Caco-2 (cell line): Measurements from ENCODE around the gene AMFR. TPM values are rescaled to one million over a fixed set of nuclear protein-coding genes. Genes with fewer than 3 reads are reported as not detected.
A peak's percentile ranks its signal among the peaks of the same experiment; 100 is the strongest.

Experiments used
- BruUV-seq: library from RNA; stranded (reverse); fragments of 400-500 nt; replicated peaks from 2 replicates; lab custom pipeline; 2021; lab: Mats Ljungman, UMichigan
- CTCF ChIA-PET: fragments of 300-600 bp; sonication (Branson Sonifier 250); formaldehyde crosslinking; loops from one replicate; lab custom pipeline; 2022; ENCODE audit warnings: antibody characterized with exemption; lab: Charles Lee
- POLR2A ChIA-PET: fragments of 300-600 bp; sonication (Branson Sonifier 250); formaldehyde crosslinking; loops from one replicate; lab custom pipeline; 2022; ENCODE audit warnings: antibody characterized with exemption; lab: Charles Lee
- DNase-seq, 2 experiments: peaks; one replicate each; pipeline versions ENCODE4 v3.0.0 to v3.0.0-alpha.2; 2020 to 2022
- H3K27me3 ChIP-seq: replicated peaks from 2 replicates; pipeline ENCODE4 v1.6.0; 2011; ENCODE audit warnings: low read length; ENCODE audit not compliant: control insufficient read depth, insufficient read depth
- H3K36me3 ChIP-seq: 2 replicates; pipeline ENCODE4 v1.5.1; 2011; ENCODE audit warnings: low read length; ENCODE audit not compliant: control insufficient read depth, insufficient read depth
- H3K4me1 ChIP-seq: fragments of 250-450 bp; sonication (Bioruptor Pico); 2 replicates; pipeline ENCODE4 v1.5.1; 2020; ENCODE audit warnings: mild to moderate bottlenecking
- H3K4me3 ChIP-seq: 2 replicates; pipeline ENCODE4 v1.5.1; 2011; ENCODE audit warnings: low read depth, mild to moderate bottlenecking, control low read depth, low read length
- H3K9me3 ChIP-seq: fragments of 250-450 bp; sonication (Bioruptor Pico); 2 replicates; pipeline ENCODE4 v1.5.1; 2020; ENCODE audit warnings: mild to moderate bottlenecking, moderate library complexity
- H3K27ac Mint-ChIP-seq: one replicate; pipeline ENCODE4 v1.8.0; 2022; ENCODE audit warnings: mixed read lengths; ENCODE audit not compliant: unreplicated experiment
- H3K27me3 Mint-ChIP-seq: one replicate; pipeline ENCODE4 v1.8.0; 2022; ENCODE audit warnings: mixed read lengths; ENCODE audit not compliant: insufficient read depth, unreplicated experiment
- H3K36me3 Mint-ChIP-seq: one replicate; pipeline ENCODE4 v1.8.0; 2022; ENCODE audit warnings: mild to moderate bottlenecking, mixed read lengths; ENCODE audit not compliant: insufficient read depth, unreplicated experiment
- H3K4me1 Mint-ChIP-seq: one replicate; pipeline ENCODE4 v1.8.0; 2022; ENCODE audit warnings: low read depth, mixed read lengths; ENCODE audit not compliant: unreplicated experiment
- H3K4me3 Mint-ChIP-seq: one replicate; pipeline ENCODE4 v1.8.0; 2022; ENCODE audit warnings: mild to moderate bottlenecking, moderate library complexity, mixed read lengths; ENCODE audit not compliant: unreplicated experiment
- H3K9me3 Mint-ChIP-seq: one replicate; pipeline ENCODE4 v1.8.0; 2022; ENCODE audit warnings: mixed read lengths; ENCODE audit not compliant: unreplicated experiment
- intact Hi-C: fragments of 100-400 bp; cut with micrococcal nuclease; formaldehyde crosslinking; loops from one replicate; pipeline ENCODE4 v1.10.0; 2022; ENCODE audit not compliant: unreplicated experiment
- total RNA-seq: library from RNA; stranded (reverse); gene quantifications from 2 replicates; pipeline ENCODE4 v1.2.3, GENCODE V29; 2022
- TF ChIP-seq, protein P1 (sequence below), 2 experiments: fragments of 200-600 bp in 1 of 2; IDR thresholded peaks; 1 replicate in 1 of 2; 2 replicates in 1 of 2; pipeline versions ENCODE4 v1.5.1 to v1.8.0; 2011 to 2022; ENCODE audit warnings: antibody characterized with exemption in 1 of 2, control low read depth in 1 of 2, inconsistent platforms in 1 of 2, low read depth in 1 of 2, low read length in 1 of 2, mild to moderate bottlenecking in 1 of 2, moderate library complexity in 1 of 2; ENCODE audit not compliant: insufficient read depth in 1 of 2, severe bottlenecking in 1 of 2, unreplicated experiment in 1 of 2

Gene AMFR
- total RNA-seq, 1 experiment from 2014 or later = 106 TPM

DNA sequence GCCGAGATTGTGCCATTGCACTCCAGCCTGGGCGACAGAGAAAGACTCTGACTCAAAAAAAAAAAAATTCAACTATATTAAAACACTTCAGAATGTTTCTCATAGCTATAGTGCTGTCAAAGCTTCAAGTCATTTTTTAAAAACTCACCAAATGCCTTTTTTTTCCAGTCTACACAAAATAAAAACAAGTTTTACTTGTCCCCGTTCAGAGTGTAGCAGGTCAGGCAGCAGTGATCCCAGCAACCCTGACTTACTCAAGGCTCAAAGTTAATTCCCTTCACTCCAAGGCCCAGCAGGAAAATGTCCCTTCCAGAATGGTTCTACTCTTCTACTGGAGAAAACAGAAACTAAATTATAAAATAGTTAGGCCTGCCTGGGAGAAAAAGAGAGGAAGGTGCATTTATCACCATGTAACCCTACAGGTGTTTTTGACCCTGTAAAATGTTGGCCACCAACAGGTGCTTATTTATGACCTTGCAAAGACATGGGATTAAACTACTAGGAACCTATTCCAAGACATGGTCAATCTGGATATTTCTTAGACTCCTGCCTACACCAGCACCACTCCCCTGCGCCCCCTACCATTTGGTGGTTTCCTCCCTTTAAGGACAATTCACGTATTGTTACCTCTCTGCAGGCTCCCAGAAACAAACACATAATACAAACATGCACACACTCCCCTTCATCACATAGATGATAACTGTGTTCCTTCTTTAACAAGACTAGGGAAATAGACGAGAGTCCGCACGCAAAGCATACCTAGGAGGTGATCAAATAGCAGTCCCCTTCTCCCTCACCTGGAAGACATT is 5.4 kb downstream of the AMFR start:
- no peaks in the 10 kb centered on the region for H3K36me3 ChIP-seq
- H3K27me3 ChIP-seq = no peaks in the 10 kb centered on the region
- peak overlapping the region; percentile 21 for H3K27ac Mint-ChIP-seq
- H3K9me3 Mint-ChIP-seq = no peaks in the 10 kb centered on the region
- peaks cover 14% of the 10 kb centered on the region for H3K36me3 Mint-ChIP-seq
- intact Hi-C loops = no loop called here
- no peak overlapping the region for H3K4me3 Mint-ChIP-seq
- no peaks in the 10 kb centered on the region for H3K27me3 Mint-ChIP-seq
- no peak for DNase-seq
- TF ChIP-seq, protein P1, sequence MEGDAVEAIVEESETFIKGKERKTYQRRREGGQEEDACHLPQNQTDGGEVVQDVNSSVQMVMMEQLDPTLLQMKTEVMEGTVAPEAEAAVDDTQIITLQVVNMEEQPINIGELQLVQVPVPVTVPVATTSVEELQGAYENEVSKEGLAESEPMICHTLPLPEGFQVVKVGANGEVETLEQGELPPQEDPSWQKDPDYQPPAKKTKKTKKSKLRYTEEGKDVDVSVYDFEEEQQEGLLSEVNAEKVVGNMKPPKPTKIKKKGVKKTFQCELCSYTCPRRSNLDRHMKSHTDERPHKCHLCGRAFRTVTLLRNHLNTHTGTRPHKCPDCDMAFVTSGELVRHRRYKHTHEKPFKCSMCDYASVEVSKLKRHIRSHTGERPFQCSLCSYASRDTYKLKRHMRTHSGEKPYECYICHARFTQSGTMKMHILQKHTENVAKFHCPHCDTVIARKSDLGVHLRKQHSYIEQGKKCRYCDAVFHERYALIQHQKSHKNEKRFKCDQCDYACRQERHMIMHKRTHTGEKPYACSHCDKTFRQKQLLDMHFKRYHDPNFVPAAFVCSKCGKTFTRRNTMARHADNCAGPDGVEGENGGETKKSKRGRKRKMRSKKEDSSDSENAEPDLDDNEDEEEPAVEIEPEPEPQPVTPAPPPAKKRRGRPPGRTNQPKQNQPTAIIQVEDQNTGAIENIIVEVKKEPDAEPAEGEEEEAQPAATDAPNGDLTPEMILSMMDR (IDR thresholded peaks at IDR 0.05; ENCODE audit: insufficient read depth in 1 of 2, low read depth in 1 of 2, low read length in 1 of 2, severe bottlenecking in 1 of 2, unreplicated experiment in 1 of 2) = peak in 1 of 2 experiments; percentile 19
- no peak overlapping the region for H3K4me3 ChIP-seq
- POLR2A ChIA-PET = interaction anchor here (0.7 kb wide), 1 partner anchor 52 kb away, joined by 6 read pairs; no protein-coding TSS in a partner anchor
- H3K4me1 Mint-ChIP-seq = peaks cover 33% of the 10 kb centered on the region
- no TSS peak for BruUV-seq
- CTCF ChIA-PET = no interaction called here
- H3K4me1 ChIP-seq = peaks cover 12% of the 10 kb centered on the region
- H3K9me3 ChIP-seq = no peaks in the 10 kb centered on the region

DNA sequence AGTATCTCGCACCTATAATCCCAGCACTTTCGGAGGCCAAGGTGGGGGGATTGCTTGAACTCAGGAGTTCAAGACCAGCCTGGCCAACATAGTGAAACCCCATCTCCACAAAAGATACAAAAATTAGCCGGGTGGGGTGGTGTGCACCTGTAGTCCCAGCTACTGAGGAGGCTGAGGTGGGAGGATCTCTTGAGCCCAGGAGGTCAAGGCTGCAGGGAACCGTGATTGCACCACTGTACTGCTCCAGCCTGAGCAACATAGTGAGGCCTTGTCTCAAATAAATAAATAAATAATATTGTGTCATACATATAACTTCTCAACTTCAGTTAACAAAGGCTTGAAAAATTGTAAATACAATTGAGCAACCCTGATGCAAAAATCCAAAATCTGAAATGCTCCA is 8.2 kb downstream of the AMFR start:
- Mint-ChIP-seq H3K27me3 (no peaks in the 10 kb centered on the region), H3K4me3 (no peak overlapping the region), H3K27ac (no peak overlapping the region), H3K4me1 (peaks cover 16% of the 10 kb centered on the region), H3K36me3 (peaks cover 8% of the 10 kb centered on the region), H3K9me3 (no peaks in the 10 kb centered on the region)
- DNase-seq = no peak
- POLR2A ChIA-PET = no interaction called here
- Histone ChIP-seq H3K9me3 (no peaks in the 10 kb centered on the region), H3K4me1 (no peaks in the 10 kb centered on the region), H3K4me3 (no peak overlapping the region), H3K36me3 (no peaks in the 10 kb centered on the region), H3K27me3 (no peaks in the 10 kb centered on the region)
- CTCF ChIA-PET = no interaction called here
- intact Hi-C loops = no loop called here
- no TSS peak for BruUV-seq
- TF ChIP-seq, protein P1 (IDR thresholded peaks at IDR 0.05; ENCODE audit: insufficient read depth in 1 of 2, low read depth in 1 of 2, low read length in 1 of 2, severe bottlenecking in 1 of 2, unreplicated experiment in 1 of 2) = no peak

DNA sequence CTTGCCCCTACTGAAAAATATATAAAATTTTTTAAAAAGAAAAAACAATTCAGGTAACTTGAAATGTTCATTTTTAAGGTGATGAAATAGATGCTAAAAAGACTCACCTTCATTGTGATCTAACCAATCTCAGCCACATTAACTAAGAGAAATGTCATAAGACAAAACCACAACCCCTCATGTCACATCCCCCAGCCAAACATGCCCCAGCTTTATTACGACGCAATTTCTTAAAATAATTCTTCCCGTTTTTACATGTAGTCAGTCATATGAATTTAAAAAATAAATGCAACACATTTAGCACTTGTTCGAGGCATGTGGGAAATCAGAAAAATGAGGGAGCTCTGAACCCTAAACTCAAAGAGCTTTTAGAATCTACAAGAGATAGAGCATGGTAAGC is 9.5 kb downstream of the AMFR start:
- H3K27me3 Mint-ChIP-seq = no peaks in the 10 kb centered on the region
- ChIA-PET CTCF (no interaction called here), POLR2A (no interaction called here)
- no peak overlapping the region for H3K4me3 Mint-ChIP-seq
- no peaks in the 10 kb centered on the region for H3K27me3 ChIP-seq
- no peaks in the 10 kb centered on the region for H3K4me1 ChIP-seq
- intact Hi-C loops = no loop called here
- H3K9me3 Mint-ChIP-seq = no peaks in the 10 kb centered on the region
- no peak overlapping the region for H3K4me3 ChIP-seq
- TF ChIP-seq, protein P1 (IDR thresholded peaks at IDR 0.05; ENCODE audit: insufficient read depth in 1 of 2, low read depth in 1 of 2, low read length in 1 of 2, severe bottlenecking in 1 of 2, unreplicated experiment in 1 of 2) = no peak
- H3K4me1 Mint-ChIP-seq = peaks cover 9% of the 10 kb centered on the region
- H3K9me3 ChIP-seq = no peaks in the 10 kb centered on the region
- BruUV-seq = no TSS peak
- no peak overlapping the region for H3K27ac Mint-ChIP-seq
- peaks cover 10% of the 10 kb centered on the region for H3K36me3 Mint-ChIP-seq
- no peak for DNase-seq
- H3K36me3 ChIP-seq = no peaks in the 10 kb centered on the region
